Measurements from ENCODE around the gene KIF24.
"Not testable (repeated sequence)": the region's sequence is repeated elsewhere in the genome, so short reads cannot be mapped to it uniquely, and the experiment has no call there.

KIF24 gene

GRCh38 chr9:34369636-34370035, 40.6 kb upstream of the KIF24 start:
- H3K79me2 ChIP-seq (ENCODE audit: insufficient read depth, low read depth) = no peaks in the 10 kb centered on the region
- no peak overlapping the region for H3K4me3 ChIP-seq (IDR thresholded peaks at IDR 0.05; ENCODE audit: insufficient read depth, low read depth, low read length)
- no peak overlapping the region for H2AFZ ChIP-seq (ENCODE audit: low read depth)
- H3K27me3 ChIP-seq (ENCODE audit: insufficient read depth, low read depth) = no peaks in the 10 kb centered on the region
- no peaks in the 10 kb centered on the region for H3K36me3 ChIP-seq (ENCODE audit: insufficient read depth)
- no peak for TF ChIP-seq CTCF (conservative IDR thresholded peaks at IDR 0.05; ENCODE audit: low read depth, low read length)
- no peak overlapping the region for H3K27ac ChIP-seq
- no peak overlapping the region for H3K4me2 ChIP-seq
- no peaks in the 10 kb centered on the region for H3K4me1 ChIP-seq (ENCODE audit: low read depth, poor library complexity, severe bottlenecking)
- H3K9ac ChIP-seq = no peak overlapping the region
- no peaks in the 10 kb centered on the region for H4K20me1 ChIP-seq (ENCODE audit: insufficient read depth)

GRCh38 chr9:34368796-34369195, 39.7 kb upstream of the KIF24 start:
- not testable (repeated sequence) for H3K4me1 ChIP-seq (ENCODE audit: low read depth, poor library complexity, severe bottlenecking); H3K27ac ChIP-seq; H2AFZ ChIP-seq (ENCODE audit: low read depth); H3K4me2 ChIP-seq; H3K4me3 ChIP-seq (IDR thresholded peaks at IDR 0.05; ENCODE audit: insufficient read depth, low read depth, low read length); H3K27me3 ChIP-seq (ENCODE audit: insufficient read depth, low read depth); H3K9ac ChIP-seq; H4K20me1 ChIP-seq (ENCODE audit: insufficient read depth); H3K36me3 ChIP-seq (ENCODE audit: insufficient read depth); H3K79me2 ChIP-seq (ENCODE audit: insufficient read depth, low read depth)

GRCh38 chr9:34367751-34368410, 38.8 kb upstream of the KIF24 start:
- not testable (repeated sequence) for H3K27me3 ChIP-seq (ENCODE audit: insufficient read depth, low read depth); H2AFZ ChIP-seq (ENCODE audit: low read depth); H3K4me1 ChIP-seq (ENCODE audit: low read depth, poor library complexity, severe bottlenecking); H3K9ac ChIP-seq; H4K20me1 ChIP-seq (ENCODE audit: insufficient read depth); H3K4me2 ChIP-seq; H3K4me3 ChIP-seq (IDR thresholded peaks at IDR 0.05; ENCODE audit: insufficient read depth, low read depth, low read length); H3K27ac ChIP-seq; H3K79me2 ChIP-seq (ENCODE audit: insufficient read depth, low read depth); H3K36me3 ChIP-seq (ENCODE audit: insufficient read depth)

GRCh38 chr9:34366365-34366764, 37.3 kb upstream of the KIF24 start:
- Histone ChIP-seq H4K20me1 (ENCODE audit: insufficient read depth) (no peaks in the 10 kb centered on the region), H3K79me2 (ENCODE audit: insufficient read depth, low read depth) (no peaks in the 10 kb centered on the region), H3K9ac (no peak overlapping the region)

GRCh38 chr9:34365282-34365681, 36.2 kb upstream of the KIF24 start:
- Histone ChIP-seq H3K4me3 (IDR thresholded peaks at IDR 0.05; ENCODE audit: insufficient read depth, low read depth, low read length) (no peak overlapping the region), H3K27me3 (ENCODE audit: insufficient read depth, low read depth) (no peaks in the 10 kb centered on the region), H3K79me2 (ENCODE audit: insufficient read depth, low read depth) (no peaks in the 10 kb centered on the region), H2AFZ (ENCODE audit: low read depth) (no peak overlapping the region), H3K4me2 (no peak overlapping the region), H3K36me3 (ENCODE audit: insufficient read depth) (no peaks in the 10 kb centered on the region), H3K4me1 (ENCODE audit: low read depth, poor library complexity, severe bottlenecking) (no peaks in the 10 kb centered on the region), H3K9ac (no peak overlapping the region), H3K27ac (no peak overlapping the region), H4K20me1 (ENCODE audit: insufficient read depth) (no peaks in the 10 kb centered on the region)
- TF ChIP-seq CTCF (conservative IDR thresholded peaks at IDR 0.05; ENCODE audit: low read depth, low read length) = no peak

More at GRCh38 chr9:34366365-34366764, 37.3 kb upstream of the KIF24 start:
- Histone ChIP-seq H3K27me3 (ENCODE audit: insufficient read depth, low read depth) (no peaks in the 10 kb centered on the region), H3K4me3 (IDR thresholded peaks at IDR 0.05; ENCODE audit: insufficient read depth, low read depth, low read length) (no peak overlapping the region), H3K36me3 (ENCODE audit: insufficient read depth) (no peaks in the 10 kb centered on the region), H3K27ac (no peak overlapping the region), H3K4me1 (ENCODE audit: low read depth, poor library complexity, severe bottlenecking) (no peaks in the 10 kb centered on the region), H3K4me2 (no peak overlapping the region), H2AFZ (ENCODE audit: low read depth) (no peak overlapping the region)
- TF ChIP-seq CTCF (conservative IDR thresholded peaks at IDR 0.05; ENCODE audit: low read depth, low read length) = no peak

Measured in KMS-11 (cell line).